HUES48 (cell line): ENCODE results near the gene TMEM185B.
A peak's percentile ranks its signal among the peaks of the same experiment; 100 is the strongest.

ENCODE experiments used
- H3K27ac ChIP-seq: one replicate; pipeline ENCODE4 v1.7.0; 2013; ENCODE audit warnings: low read depth, low read length, inconsistent platforms
- H3K27me3 ChIP-seq: 2 replicates; pipeline ENCODE4 v1.6.1; 2013; ENCODE audit warnings: mild to moderate bottlenecking, low read length; ENCODE audit not compliant: control insufficient read depth, insufficient read depth
- H3K36me3 ChIP-seq: 2 replicates; pipeline ENCODE4 v1.6.1; 2013; ENCODE audit warnings: low read length; ENCODE audit not compliant: control insufficient read depth, insufficient read depth
- H3K4me1 ChIP-seq: 2 replicates; pipeline ENCODE4 v1.6.1; 2013; ENCODE audit warnings: mild to moderate bottlenecking, low read length; ENCODE audit not compliant: control insufficient read depth, insufficient read depth
- H3K4me3 ChIP-seq: 2 replicates; pipeline ENCODE4 v1.5.1; 2013; ENCODE audit warnings: mild to moderate bottlenecking, low read depth, low read length
- H3K9ac ChIP-seq: 2 replicates; pipeline ENCODE4 v1.6.1; 2013; ENCODE audit warnings: mild to moderate bottlenecking, low read depth, low read length, moderate library complexity
- H3K9me3 ChIP-seq: 2 replicates; pipeline ENCODE4 v1.6.1; 2013; ENCODE audit warnings: low read length; ENCODE audit not compliant: control insufficient read depth, insufficient read depth

The TMEM185B gene

DNA sequence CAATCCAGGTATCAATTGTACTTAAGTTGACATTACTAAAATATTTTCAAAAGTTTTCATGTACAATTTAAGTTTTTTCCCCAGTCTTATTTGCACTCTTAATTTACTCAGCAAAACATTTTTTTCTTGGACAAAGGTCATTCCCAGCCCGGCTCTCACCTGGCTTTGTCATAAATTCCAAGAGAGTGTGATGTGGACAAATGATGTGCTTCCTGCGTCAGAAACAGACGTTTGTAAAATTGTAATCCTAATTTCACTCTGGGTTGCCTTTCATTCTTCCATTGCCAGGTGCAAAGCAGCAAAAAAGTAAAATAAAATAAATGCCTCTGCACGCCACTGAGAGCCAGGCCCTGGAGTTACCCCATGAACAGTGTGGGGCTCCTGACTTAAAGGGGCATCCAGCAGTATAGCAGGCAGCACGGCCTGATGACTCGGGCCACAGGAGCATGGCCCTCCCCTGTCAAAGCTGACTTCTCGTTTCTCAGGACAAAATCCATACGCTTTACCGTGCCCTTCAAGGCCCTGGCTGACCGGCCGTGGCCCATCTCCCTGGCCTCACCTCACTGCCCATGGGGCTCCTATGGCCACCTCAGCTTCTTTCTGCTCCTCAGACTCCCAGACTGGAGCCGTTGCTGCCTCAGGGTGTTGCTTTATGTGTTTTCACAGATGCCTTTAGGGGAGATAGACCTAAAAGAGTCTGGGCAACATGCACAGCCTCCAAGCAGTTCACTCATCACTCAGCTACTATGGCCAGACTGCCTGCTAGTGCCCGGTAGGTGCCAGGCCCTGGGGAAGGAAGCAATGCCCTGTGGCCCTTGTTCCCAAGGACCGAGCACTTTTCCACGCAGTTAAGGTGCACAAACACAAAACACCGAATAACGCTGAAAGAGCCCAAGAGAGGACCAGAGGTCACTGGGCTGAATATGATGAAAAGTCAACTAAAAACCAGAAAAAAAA is 7.6 kb upstream of the TMEM185B start:
- H3K36me3 ChIP-seq: no peaks in the 10 kb centered on the region
- H3K4me1 ChIP-seq: no peaks in the 10 kb centered on the region
- H3K27me3 ChIP-seq: peaks cover 16% of the 10 kb centered on the region
- H3K9me3 ChIP-seq: no peaks in the 10 kb centered on the region
- H3K27ac ChIP-seq: no peak overlapping the region
- no peak overlapping the region for H3K9ac ChIP-seq
- H3K4me3 ChIP-seq: no peak overlapping the region

- Histone ChIP-seq H3K27me3 (peaks cover 30% of the 10 kb centered on the region), H3K27ac (no peak overlapping the region), H3K4me1 (no peaks in the 10 kb centered on the region), H3K4me3 (no peak overlapping the region), H3K36me3 (no peaks in the 10 kb centered on the region), H3K9ac (no peak overlapping the region), H3K9me3 (no peaks in the 10 kb centered on the region)
These were observed 6.1 kb upstream of the TMEM185B start for GRCh38 chr2:120229341-120229740.

GRCh38 chr2:120228503-120228902 is 5.3 kb upstream of the TMEM185B start:
- no peaks in the 10 kb centered on the region for H3K36me3 ChIP-seq
- peaks cover 5% of the 10 kb centered on the region; the same call in 1 of the 2 replicates for H3K4me1 ChIP-seq
- H3K9ac ChIP-seq: no peak overlapping the region
- H3K9me3 ChIP-seq: no peaks in the 10 kb centered on the region
- no peak overlapping the region for H3K27ac ChIP-seq
- H3K4me3 ChIP-seq: no peak overlapping the region
- H3K27me3 ChIP-seq: peaks cover 38% of the 10 kb centered on the region

GRCh38 chr2:120227111-120227991 is 4.2 kb upstream of the TMEM185B start:
- H3K27me3 ChIP-seq: peaks cover 45% of the 10 kb centered on the region
- H3K4me1 ChIP-seq: peaks cover 9% of the 10 kb centered on the region; the same call in 1 of the 2 replicates
- no peaks in the 10 kb centered on the region; the same call in 1 of the 2 replicates for H3K9me3 ChIP-seq
- H3K4me3 ChIP-seq: no peak overlapping the region
- H3K9ac ChIP-seq: no peak overlapping the region
- no peak overlapping the region for H3K27ac ChIP-seq
- H3K36me3 ChIP-seq: no peaks in the 10 kb centered on the region

GRCh38 chr2:120226316-120226715 is 3.1 kb upstream of the TMEM185B start:
- Histone ChIP-seq H3K36me3 (no peaks in the 10 kb centered on the region), H3K27me3 (peaks cover 50% of the 10 kb centered on the region), H3K9me3 (no peaks in the 10 kb centered on the region; the same call in 1 of the 2 replicates), H3K9ac (no peak overlapping the region), H3K4me1 (peaks cover 9% of the 10 kb centered on the region; the same call in 1 of the 2 replicates), H3K4me3 (no peak overlapping the region), H3K27ac (no peak overlapping the region)

DNA sequence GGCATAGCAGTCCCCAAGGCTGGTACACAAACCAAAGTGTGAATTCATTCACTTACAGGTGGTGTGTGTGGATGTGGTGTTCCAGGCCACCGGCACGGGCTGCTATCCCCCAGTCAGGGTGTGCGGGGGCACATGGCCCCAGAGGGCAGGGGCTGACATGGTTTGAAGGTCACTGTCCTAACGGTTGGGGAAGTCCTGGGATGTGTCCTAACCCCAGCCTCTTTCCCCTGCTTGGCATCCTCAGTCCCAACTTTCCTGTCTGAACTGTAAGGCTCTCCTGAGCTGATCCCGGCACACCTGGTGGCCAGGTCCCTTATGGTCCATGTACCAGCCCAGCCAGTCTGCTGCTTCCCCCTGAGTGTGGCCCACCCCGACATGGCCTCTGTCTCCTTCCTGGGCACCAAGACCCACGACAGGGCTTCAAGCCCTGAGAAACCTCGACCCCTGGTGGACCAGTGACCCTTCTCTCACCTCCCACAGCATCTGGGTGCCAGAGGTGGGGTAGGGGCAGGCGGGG is 2.4 kb upstream of the TMEM185B start:
- Histone ChIP-seq H3K9me3 (no peaks in the 10 kb centered on the region; the same call in 1 of the 2 replicates), H3K4me1 (peaks cover 9% of the 10 kb centered on the region; the same call in 1 of the 2 replicates), H3K27ac (no peak overlapping the region), H3K27me3 (peaks cover 50% of the 10 kb centered on the region), H3K36me3 (no peaks in the 10 kb centered on the region), H3K9ac (no peak overlapping the region), H3K4me3 (no peak overlapping the region)

- H3K27ac ChIP-seq: no peak overlapping the region
- H3K27me3 ChIP-seq: peaks cover 50% of the 10 kb centered on the region
- peaks cover 9% of the 10 kb centered on the region; the same call in 1 of the 2 replicates for H3K4me1 ChIP-seq
- no peak overlapping the region for H3K9ac ChIP-seq
- no peak overlapping the region for H3K4me3 ChIP-seq
- no peaks in the 10 kb centered on the region; the same call in 1 of the 2 replicates for H3K9me3 ChIP-seq
- no peaks in the 10 kb centered on the region; the same call in 1 of the 2 replicates for H3K36me3 ChIP-seq
These were observed 1.7 kb upstream of the TMEM185B start for GRCh38 chr2:120224735-120225548.

- H3K27ac ChIP-seq: no peak overlapping the region
- peaks cover 9% of the 10 kb centered on the region; the same call in 1 of the 2 replicates for H3K4me1 ChIP-seq
- H3K9me3 ChIP-seq: no peaks in the 10 kb centered on the region; the same call in 1 of the 2 replicates
- no peak overlapping the region for H3K9ac ChIP-seq
- H3K36me3 ChIP-seq: no peaks in the 10 kb centered on the region; the same call in 1 of the 2 replicates
- peaks cover 50% of the 10 kb centered on the region for H3K27me3 ChIP-seq
- no peak overlapping the region for H3K4me3 ChIP-seq
These were observed 1.1 kb upstream of the TMEM185B start for GRCh38 chr2:120224256-120224655.

- Histone ChIP-seq H3K9ac (peak overlapping the region; percentile 89), H3K36me3 (no peaks in the 10 kb centered on the region; the same call in 1 of the 2 replicates), H3K9me3 (no peaks in the 10 kb centered on the region; the same call in 1 of the 2 replicates), H3K27me3 (peaks cover 45% of the 10 kb centered on the region), H3K27ac (no peak overlapping the region), H3K4me1 (peaks cover 9% of the 10 kb centered on the region; the same call in 1 of the 2 replicates), H3K4me3 (peak overlapping the region; percentile 75)
These were observed 790 bp downstream of the TMEM185B start for GRCh38 chr2:120222186-120223033.
